Transverse colon (tissue), 4 donors: ENCODE measurements around the gene DDX10. TPM values are rescaled to one million over a fixed set of nuclear protein-coding genes. Genes with fewer than 3 reads are reported as not detected.

Experiments used
- DNase-seq: peaks from one replicate; pipeline ENCODE4 v3.0.0-alpha.2; 2019
- H3K27ac ChIP-seq, 4 donors: fragments of 200-600 bp; sonication (generic); 2 replicates each; pipeline ENCODE4 v1.5.1; 2016 to 2018; ENCODE audit warnings: inconsistent platforms in 4 of 4
- H3K27me3 ChIP-seq: fragments of 200-600 bp; sonication (generic); 2 replicates; pipeline ENCODE4 v1.5.1; 2017; ENCODE audit warnings: inconsistent platforms
- H3K36me3 ChIP-seq, 4 donors: fragments of 200-600 bp; sonication (generic); 2 replicates each; pipeline ENCODE4 v1.5.1; 2017 to 2019; ENCODE audit warnings: inconsistent platforms in 4 of 4
- H3K4me1 ChIP-seq, 4 donors: fragments of 200-600 bp; sonication (generic); 2 replicates each; pipeline ENCODE4 v1.5.1; 2017 to 2020; ENCODE audit warnings: inconsistent platforms in 4 of 4
- H3K4me3 ChIP-seq, 4 donors: fragments of 200-600 bp; sonication (generic); 1 replicate in 1 of 4; 2 replicates in 3 of 4; pipeline versions ENCODE4 v1.5.1 to v1.6.1; 2017 to 2019; ENCODE audit warnings: inconsistent platforms in 4 of 4
- H3K9me3 ChIP-seq, 2 donors: fragments of 200-600 bp; sonication (generic); 2 replicates each; pipeline ENCODE4 v1.5.1; 2017 to 2019; ENCODE audit warnings: inconsistent platforms in 2 of 2
- CTCF ChIP-seq, 5 experiments: fragments of 200-600 bp in 3 of 5; fragments of 450-650 bp in 2 of 5; sonication (generic) in 3 of 5; IDR thresholded peaks; 1 replicate in 2 of 5; 2 replicates in 3 of 5; pipeline ENCODE4 v1.5.1; 2016 to 2017; ENCODE audit warnings: antibody characterized with exemption in 5 of 5, inconsistent platforms in 3 of 5, mild to moderate bottlenecking in 2 of 5, moderate library complexity in 1 of 5
- EP300 ChIP-seq: sonication (generic); formaldehyde crosslinking; IDR thresholded peaks from one replicate; pipeline ENCODE4 v1.6.1; 2017; ENCODE audit warnings: antibody characterized with exemption, low read depth
- POLR2A ChIP-seq: fragments of 450-650 bp; IDR thresholded peaks from one replicate; pipeline ENCODE4 v1.6.1; 2016; ENCODE audit warnings: antibody characterized with exemption, mild to moderate bottlenecking, moderate library complexity
- POLR2AphosphoS5 ChIP-seq, 3 donors: sonication (generic); formaldehyde crosslinking; IDR thresholded peaks; one replicate each; pipeline ENCODE4 v1.6.1; 2016; ENCODE audit warnings: antibody characterized with exemption in 3 of 3
- WGBS, 2 donors: methylation state at CpG; one replicate each; pipeline ENCODE4 v1.1.5; 2018; ENCODE audit warnings: low coverage in 1 of 2; 5-methylcytosine and 5-hydroxymethylcytosine counted together
- in situ Hi-C, 4 donors: fragments of 200-750 bp; cut with MboI; loops; one replicate each; pipeline versions ENCODE4 v1.15.0 to v1.15.1; 2017; ENCODE audit warnings: low sequenced_read_pairs in 3 of 4, low pct_ligation_motif_present in 1 of 4, low pct_unique_long_range_greater_than_20kb in 1 of 4
- intact Hi-C: fragments of 100-400 bp; cut with DNase I; formaldehyde crosslinking; loops from one replicate; pipeline ENCODE4 v1.15.1; 2023; ENCODE audit warnings: low total_unique reads
- total RNA-seq, 4 donors: library from RNA; depleted of rRNA; stranded (reverse); fragments of >200 nt; gene quantifications; one replicate each; pipeline ENCODE4 v1.1.0, GENCODE V29; 2016

DDX10 gene
- total RNA-seq, 4 donors from 2014 or later, result 7.6 to 38.2 (median 12.6) TPM

DNA sequence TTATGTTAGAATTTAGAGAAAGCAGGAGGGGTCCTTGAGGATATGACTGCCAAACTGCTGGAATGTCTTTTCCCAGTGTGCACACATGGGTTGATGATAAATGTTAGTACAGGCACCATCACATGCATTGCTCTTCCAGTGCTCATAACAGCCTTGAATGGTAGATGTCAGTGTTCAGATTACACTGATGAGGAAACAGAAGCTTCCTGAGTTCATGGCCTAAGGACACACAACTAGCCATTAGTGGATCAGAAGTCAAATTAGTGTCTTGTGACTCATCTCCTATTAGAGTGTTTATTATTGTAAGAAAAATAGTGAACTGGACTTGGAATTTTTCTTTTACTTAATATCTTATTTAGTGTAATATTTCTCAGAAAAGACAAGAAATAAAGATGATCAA lies 241.5 kb downstream of the DDX10 start:
- Histone ChIP-seq H3K9me3 (no peaks in the 10 kb centered on the region), H3K27me3 (no peaks in the 10 kb centered on the region), H3K4me1 (peaks cover 0 to 9% (median 3%) of the 10 kb centered on the region in 4 donors), H3K36me3 (no peaks in the 10 kb centered on the region), H3K27ac (no peak overlapping the region), H3K4me3 (no peak overlapping the region)
- intact Hi-C loops, result no loop called here
- TF ChIP-seq CTCF (IDR thresholded peaks at IDR 0.05) (no peak), EP300 (no peak), POLR2AphosphoS5 (IDR thresholded peaks at IDR 0.05) (no peak), POLR2A (no peak)
- in situ Hi-C loops, result no loop called here
- DNase-seq, result no peak

DNA sequence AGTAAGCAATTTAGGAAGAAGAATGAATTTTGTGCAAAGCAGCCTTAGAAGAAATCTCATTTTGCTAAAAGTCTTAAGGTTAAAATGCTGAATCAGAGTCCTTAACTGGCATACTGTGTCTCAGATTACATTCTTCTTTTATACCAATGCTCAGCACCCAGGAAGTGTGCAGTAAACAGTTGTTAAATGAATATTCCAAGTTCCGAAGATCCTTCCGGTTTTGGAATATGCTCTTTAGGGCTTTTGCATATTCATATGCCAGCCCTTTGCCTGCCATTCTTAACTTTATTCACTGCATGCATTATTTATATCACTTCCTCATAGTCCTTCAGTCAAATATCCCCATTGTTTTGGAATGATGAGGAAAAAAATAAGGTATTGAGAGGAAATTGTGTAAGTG lies 242.0 kb downstream of the DDX10 start:
- Histone ChIP-seq H3K36me3 (no peaks in the 10 kb centered on the region), H3K27me3 (no peaks in the 10 kb centered on the region), H3K4me1 (peaks cover 0 to 6% (median 3%) of the 10 kb centered on the region in 4 donors), H3K27ac (no peak overlapping the region), H3K9me3 (no peaks in the 10 kb centered on the region), H3K4me3 (no peak overlapping the region)
- no peak for DNase-seq
- WGBS, 2 donors, result 37 to 53% methylated on average over 2 of the region's 2 CpGs
- TF ChIP-seq CTCF (IDR thresholded peaks at IDR 0.05), result no peak
- no peak for TF ChIP-seq EP300
- no peak for TF ChIP-seq POLR2A
- no peak for TF ChIP-seq POLR2AphosphoS5 (IDR thresholded peaks at IDR 0.05)
- intact Hi-C loops (no loop called here), in situ Hi-C loops (no loop called here)

GRCh38 chr11:108909041-108909440 lies 244.2 kb downstream of the DDX10 start:
- Histone ChIP-seq H3K4me3 (no peak overlapping the region), H3K36me3 (no peaks in the 10 kb centered on the region), H3K27ac (no peak overlapping the region), H3K27me3 (no peaks in the 10 kb centered on the region), H3K9me3 (no peaks in the 10 kb centered on the region), H3K4me1 (no peaks in the 10 kb centered on the region)
- TF ChIP-seq POLR2AphosphoS5 (IDR thresholded peaks at IDR 0.05) (no peak), POLR2A (no peak), CTCF (IDR thresholded peaks at IDR 0.05) (no peak), EP300 (no peak)
- in situ Hi-C loops (no loop called here), intact Hi-C loops (no loop called here)
- DNase-seq, result no peak
- 100% methylated on average over 2 to 5 of the region's 5 CpGs for WGBS, 2 donors

- Histone ChIP-seq H3K9me3 (no peaks in the 10 kb centered on the region), H3K27me3 (no peaks in the 10 kb centered on the region), H3K36me3 (no peaks in the 10 kb centered on the region), H3K27ac (no peak overlapping the region), H3K4me1 (no peaks in the 10 kb centered on the region), H3K4me3 (no peak overlapping the region)
- in situ Hi-C loops (no loop called here), intact Hi-C loops (no loop called here)
- WGBS, 2 donors, result 96 to 100% methylated on average over 3 of the region's 3 CpGs
- DNase-seq, result no peak
- no peak for TF ChIP-seq EP300
- no peak for TF ChIP-seq CTCF (IDR thresholded peaks at IDR 0.05)
- no peak for TF ChIP-seq POLR2A
- no peak for TF ChIP-seq POLR2AphosphoS5 (IDR thresholded peaks at IDR 0.05)
These were observed 245.1 kb downstream of the DDX10 start for GRCh38 chr11:108909921-108910320.
